Fibroblast of lung (primary cell): ENCODE measurements around the gene SLC28A3.

Source experiments
- EZH2 ChIP-seq: IDR thresholded peaks from 2 replicates; pipeline ENCODE4 v1.5.1; 2012; ENCODE audit warnings: low read length, control low read depth, mild to moderate bottlenecking; ENCODE audit errors: missing control alignments
- TF ChIP-seq, protein P1 (sequence below), 2 donors: IDR thresholded peaks in 1 of 2; conservative IDR thresholded peaks in 1 of 2; 1 replicate in 1 of 2; 2 replicates in 1 of 2; pipeline ENCODE4 v1.5.1; 2011 to 2012; ENCODE audit warnings: low read length in 2 of 2, control low read depth in 1 of 2, inconsistent platforms in 1 of 2, low read depth in 1 of 2, mild to moderate bottlenecking in 1 of 2

DNA sequence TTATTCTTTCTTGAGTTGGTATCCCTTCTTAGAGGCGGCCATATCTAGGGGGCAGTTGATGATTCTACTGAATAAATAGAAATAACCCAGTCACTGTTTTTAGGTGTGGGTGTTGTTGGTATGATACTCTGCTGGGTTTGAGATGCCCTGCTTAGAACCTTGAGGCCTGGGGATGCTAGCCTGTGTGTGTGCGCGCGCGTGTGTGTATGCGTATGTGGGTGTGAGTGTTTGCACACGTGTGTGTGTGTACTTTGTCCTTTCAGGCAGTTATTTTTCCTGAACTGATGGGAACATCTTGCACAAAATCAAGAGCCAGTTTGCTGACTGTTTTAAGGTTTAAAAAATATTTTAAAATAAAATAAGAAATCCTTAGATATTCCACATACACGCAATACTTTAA is 3.3 kb downstream of the SLC28A3 start:
- TF ChIP-seq, protein P1, sequence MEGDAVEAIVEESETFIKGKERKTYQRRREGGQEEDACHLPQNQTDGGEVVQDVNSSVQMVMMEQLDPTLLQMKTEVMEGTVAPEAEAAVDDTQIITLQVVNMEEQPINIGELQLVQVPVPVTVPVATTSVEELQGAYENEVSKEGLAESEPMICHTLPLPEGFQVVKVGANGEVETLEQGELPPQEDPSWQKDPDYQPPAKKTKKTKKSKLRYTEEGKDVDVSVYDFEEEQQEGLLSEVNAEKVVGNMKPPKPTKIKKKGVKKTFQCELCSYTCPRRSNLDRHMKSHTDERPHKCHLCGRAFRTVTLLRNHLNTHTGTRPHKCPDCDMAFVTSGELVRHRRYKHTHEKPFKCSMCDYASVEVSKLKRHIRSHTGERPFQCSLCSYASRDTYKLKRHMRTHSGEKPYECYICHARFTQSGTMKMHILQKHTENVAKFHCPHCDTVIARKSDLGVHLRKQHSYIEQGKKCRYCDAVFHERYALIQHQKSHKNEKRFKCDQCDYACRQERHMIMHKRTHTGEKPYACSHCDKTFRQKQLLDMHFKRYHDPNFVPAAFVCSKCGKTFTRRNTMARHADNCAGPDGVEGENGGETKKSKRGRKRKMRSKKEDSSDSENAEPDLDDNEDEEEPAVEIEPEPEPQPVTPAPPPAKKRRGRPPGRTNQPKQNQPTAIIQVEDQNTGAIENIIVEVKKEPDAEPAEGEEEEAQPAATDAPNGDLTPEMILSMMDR (conservative IDR thresholded peaks at IDR 0.05 in 1 of 2, IDR thresholded peaks at IDR 0.05 in 1 of 2; ENCODE audit: low read depth in 1 of 2, low read length in 2 of 2) = no peak
- no peak for TF ChIP-seq EZH2
